Endothelial cell of umbilical vein (primary cell): ENCODE data around the gene METTL26. TPM values are rescaled to one million over a fixed set of nuclear protein-coding genes. Genes with fewer than 3 reads are reported as not detected.

Source experiments
- BruUV-seq: library from RNA; stranded (reverse); fragments of 400-500 nt; replicated peaks from 2 replicates; lab custom pipeline; 2021; lab: Mats Ljungman, UMichigan
- CTCF ChIA-PET: fragments of 300-600, 350-600 bp; sonication (Branson Sonifier 250); formaldehyde crosslinking; loops from one replicate; lab custom pipeline; 2021; ENCODE audit warnings: antibody characterized with exemption, inconsistent platforms; lab: Charles Lee
- POLR2A ChIA-PET: fragments of 300-600, 350-600 bp; sonication (Branson Sonifier 250); formaldehyde crosslinking; loops from one replicate; lab custom pipeline; 2021; ENCODE audit warnings: antibody characterized with exemption, inconsistent platforms; lab: Charles Lee
- DNase-seq: peaks from one replicate; pipeline ENCODE4 v3.0.0-alpha.2; 2011; ENCODE audit warnings: low read depth, low spot score
- FAIRE-seq: peaks from 2 replicates; lab custom pipeline; 2011; peaks lifted over from hg19 to GRCh38; lab: Jason Lieb, UNC
- H2AFZ ChIP-seq: 2 replicates; pipeline ENCODE4 v1.6.0; 2012; ENCODE audit warnings: low read depth, low read length, control low read depth, inconsistent platforms
- H3K27ac ChIP-seq: 2 replicates; pipeline ENCODE4 v1.5.1; 2011; ENCODE audit warnings: low read depth, mild to moderate bottlenecking, control low read depth, low read length, moderate library complexity; ENCODE audit not compliant: insufficient read depth
- H3K27me3 ChIP-seq, 2 experiments: 2 replicates each; pipeline versions ENCODE4 v1.6.0 to v1.6.1; 2011; ENCODE audit warnings: low read length in 2 of 2, mixed read lengths in 1 of 2; ENCODE audit not compliant: control insufficient read depth in 2 of 2, insufficient read depth in 2 of 2
- H3K36me3 ChIP-seq, 2 experiments: 2 replicates in 1 of 2; 3 replicates in 1 of 2; pipeline ENCODE4 v1.5.1; 2011; ENCODE audit warnings: low read length in 2 of 2, mild to moderate bottlenecking in 1 of 2, moderate library complexity in 1 of 2; ENCODE audit not compliant: control insufficient read depth in 2 of 2, insufficient read depth in 2 of 2; ENCODE audit errors: extremely low read depth in 1 of 2
- H3K4me1 ChIP-seq: 3 replicates; pipeline ENCODE4 v1.5.1; 2011; ENCODE audit warnings: mild to moderate bottlenecking, low read length; ENCODE audit not compliant: control insufficient read depth, insufficient read depth; ENCODE audit errors: extremely low read depth
- H3K4me2 ChIP-seq: 2 replicates; pipeline ENCODE4 v1.6.1; 2011; ENCODE audit warnings: low read length, control low read depth, mixed read lengths; ENCODE audit not compliant: insufficient read depth
- H3K4me3 ChIP-seq, 3 experiments: fragments of 200-600 bp in 1 of 3; sonication (generic), shearing (Covaris generic) in 1 of 3; replicated peaks in 1 of 3; 2 replicates each; pipeline ENCODE4 v1.5.1; 2011 to 2016; ENCODE audit warnings: control low read depth in 3 of 3, low read length in 3 of 3, mild to moderate bottlenecking in 2 of 3, inconsistent platforms in 1 of 3, low read depth in 1 of 3, moderate library complexity in 1 of 3; ENCODE audit not compliant: insufficient read depth in 1 of 3
- H3K79me2 ChIP-seq: 2 replicates; pipeline ENCODE4 v1.6.0; 2012; ENCODE audit warnings: low read length, inconsistent platforms; ENCODE audit not compliant: control insufficient read depth, insufficient read depth
- H3K9ac ChIP-seq: replicated peaks from 2 replicates; pipeline ENCODE3; 2011; ENCODE audit warnings: low read length, control low read depth; ENCODE audit not compliant: insufficient read depth; ENCODE audit errors: extremely low read depth
- H3K9me1 ChIP-seq: replicated peaks from 3 replicates; pipeline ENCODE4 v1.6.0; 2011; ENCODE audit warnings: mild to moderate bottlenecking, low read length; ENCODE audit not compliant: control insufficient read depth, insufficient read depth; ENCODE audit errors: extremely low read depth
- H3K9me3 ChIP-seq: replicated peaks from 2 replicates; pipeline ENCODE4 v1.5.1; 2012; ENCODE audit warnings: low read length, inconsistent platforms; ENCODE audit not compliant: control insufficient read depth, insufficient read depth
- H4K20me1 ChIP-seq: replicated peaks from 2 replicates; pipeline ENCODE3; 2011; ENCODE audit warnings: mild to moderate bottlenecking, low read length; ENCODE audit not compliant: control insufficient read depth, insufficient read depth; ENCODE audit errors: extremely low read depth
- EZH2 ChIP-seq: IDR thresholded peaks from 2 replicates; pipeline ENCODE4 v1.6.1; 2012; ENCODE audit warnings: borderline replicate concordance, low read depth, mild to moderate bottlenecking, moderate library complexity, low read length, inconsistent platforms; ENCODE audit not compliant: severe bottlenecking
- FOS ChIP-seq: IDR thresholded peaks from 2 replicates; pipeline ENCODE4 v1.6.1; 2011; ENCODE audit warnings: mild to moderate bottlenecking, low read length, moderate library complexity, borderline replicate concordance; ENCODE audit not compliant: insufficient read depth
- GATA2 ChIP-seq: IDR thresholded peaks from 2 replicates; pipeline ENCODE4 v1.7.0; 2011; ENCODE audit warnings: low read depth, mild to moderate bottlenecking, moderate library complexity, mixed read lengths, low read length; ENCODE audit not compliant: insufficient read length, insufficient read depth
- JUN ChIP-seq: IDR thresholded peaks from 2 replicates; pipeline ENCODE4 v1.6.1; 2011; ENCODE audit warnings: borderline replicate concordance, low read depth; ENCODE audit not compliant: insufficient read length, insufficient read depth
- MYC ChIP-seq: IDR thresholded peaks from one replicate; pipeline ENCODE4 v1.6.1; 2011; ENCODE audit warnings: mild to moderate bottlenecking, low read depth, low read length
- POLR2A ChIP-seq: IDR thresholded peaks from 2 replicates; pipeline ENCODE4 v1.6.1; 2012; ENCODE audit warnings: low read depth, mild to moderate bottlenecking, control low read depth, low read length
- POLR2AphosphoS5 ChIP-seq: IDR thresholded peaks from 2 replicates; pipeline ENCODE4 v1.6.1; 2012; ENCODE audit warnings: low read depth, mild to moderate bottlenecking, control low read depth, low read length, moderate library complexity; ENCODE audit not compliant: insufficient read depth
- dilution Hi-C: fragments of 300-500 bp; cut with MboI; formaldehyde crosslinking; loops from one replicate; pipeline ENCODE4 v1.15.0; 2019; ENCODE audit warnings: low sequenced_read_pairs; ENCODE audit not compliant: extremely low pct_ligation_motif_present
- intact Hi-C: fragments of 100-400 bp; cut with micrococcal nuclease; formaldehyde crosslinking; loops from one replicate; pipeline ENCODE4 v1.10.0; 2022
- polyA plus RNA-seq, 4 experiments: library from polyadenylated mRNA; depleted of rRNA in 3 of 4; stranded (reverse) in 3 of 4; unstranded in 1 of 4; fragments of >200 nt; gene quantifications; 2 replicates each; pipeline versions ENCODE4 v1.2.1 to v1.2.3, GENCODE V29; 2011 to 2012; ENCODE audit warnings: missing spikeins in 1 of 4
- total RNA-seq: library from RNA; stranded (reverse); gene quantifications from 2 replicates; pipeline ENCODE4 v1.2.3, GENCODE V29; 2021
- TF ChIP-seq, protein P1 (sequence below): IDR thresholded peaks from 2 replicates; pipeline ENCODE4 v1.6.1; 2011; ENCODE audit not compliant: insufficient read depth, insufficient read length
- TF ChIP-seq, protein P2 (sequence below), 2 donors: IDR thresholded peaks; 1 replicate in 1 of 2; 2 replicates in 1 of 2; pipeline ENCODE4 v1.5.1; 2011; ENCODE audit warnings: low read length in 2 of 2, mild to moderate bottlenecking in 2 of 2, moderate library complexity in 2 of 2, control low read depth in 1 of 2, inconsistent platforms in 1 of 2, low read depth in 1 of 2; ENCODE audit not compliant: insufficient read depth in 1 of 2; ENCODE audit errors: extremely low read depth in 1 of 2

METTL26 gene
- total and polyA plus RNA-seq, 2 donors (not counting 3 experiments of a cell fraction or from before 2014, with no cell fraction given): 114 to 138 TPM

- intact Hi-C loops: no loop called here
- Histone ChIP-seq H3K27ac (no peak overlapping the region), H3K4me3 (no peak overlapping the region), H3K79me2 (no peaks in the 10 kb centered on the region), H3K9me3 (no peaks in the 10 kb centered on the region), H3K9me1 (no peaks in the 10 kb centered on the region), H4K20me1 (no peaks in the 10 kb centered on the region), H3K36me3 (peaks cover 0 to 4% of the 10 kb centered on the region in 2 experiments), H3K27me3 (no peaks in the 10 kb centered on the region), H3K4me2 (no peak overlapping the region), H2AFZ (no peak overlapping the region), H3K4me1 (no peaks in the 10 kb centered on the region), H3K9ac (no peak overlapping the region)
- no TSS peak for BruUV-seq
- FAIRE-seq: no peak
- ChIA-PET CTCF (interaction anchor here (1.0 kb wide), 1 partner anchor 14 kb away, joined by 4 read pairs; the partner anchor contains the start of gene RHOT2), POLR2A (interaction anchor here (0.7 kb wide), 1 partner anchor 76 kb away, joined by 6 read pairs; no protein-coding TSS in a partner anchor)
- TF ChIP-seq JUN (no peak), POLR2AphosphoS5 (no peak)
- TF ChIP-seq, protein P1, sequence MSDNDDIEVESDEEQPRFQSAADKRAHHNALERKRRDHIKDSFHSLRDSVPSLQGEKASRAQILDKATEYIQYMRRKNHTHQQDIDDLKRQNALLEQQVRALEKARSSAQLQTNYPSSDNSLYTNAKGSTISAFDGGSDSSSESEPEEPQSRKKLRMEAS: no peak
- no peak for DNase-seq
- dilution Hi-C loops: no loop called here
Measured at GRCh38 chr16:654034-654433, 17.9 kb upstream of the METTL26 start.

GRCh38 chr16:652454-653305, 16.6 kb upstream of the METTL26 start:
- no peak overlapping the region for H3K27ac ChIP-seq
- FAIRE-seq (no peak), DNase-seq (no peak)
- H2AFZ ChIP-seq: no peak overlapping the region
- dilution Hi-C loops: no loop called here
- TF ChIP-seq, protein P2, sequence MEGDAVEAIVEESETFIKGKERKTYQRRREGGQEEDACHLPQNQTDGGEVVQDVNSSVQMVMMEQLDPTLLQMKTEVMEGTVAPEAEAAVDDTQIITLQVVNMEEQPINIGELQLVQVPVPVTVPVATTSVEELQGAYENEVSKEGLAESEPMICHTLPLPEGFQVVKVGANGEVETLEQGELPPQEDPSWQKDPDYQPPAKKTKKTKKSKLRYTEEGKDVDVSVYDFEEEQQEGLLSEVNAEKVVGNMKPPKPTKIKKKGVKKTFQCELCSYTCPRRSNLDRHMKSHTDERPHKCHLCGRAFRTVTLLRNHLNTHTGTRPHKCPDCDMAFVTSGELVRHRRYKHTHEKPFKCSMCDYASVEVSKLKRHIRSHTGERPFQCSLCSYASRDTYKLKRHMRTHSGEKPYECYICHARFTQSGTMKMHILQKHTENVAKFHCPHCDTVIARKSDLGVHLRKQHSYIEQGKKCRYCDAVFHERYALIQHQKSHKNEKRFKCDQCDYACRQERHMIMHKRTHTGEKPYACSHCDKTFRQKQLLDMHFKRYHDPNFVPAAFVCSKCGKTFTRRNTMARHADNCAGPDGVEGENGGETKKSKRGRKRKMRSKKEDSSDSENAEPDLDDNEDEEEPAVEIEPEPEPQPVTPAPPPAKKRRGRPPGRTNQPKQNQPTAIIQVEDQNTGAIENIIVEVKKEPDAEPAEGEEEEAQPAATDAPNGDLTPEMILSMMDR (IDR thresholded peaks at IDR 0.05; ENCODE audit: extremely low read depth in 1 of 2, insufficient read depth in 1 of 2, low read depth in 1 of 2, low read length in 2 of 2): no peak
- TF ChIP-seq, protein P1: no peak
- TF ChIP-seq FOS: no peak
- TF ChIP-seq POLR2A: no peak
- TF ChIP-seq GATA2: no peak
- TF ChIP-seq MYC: no peak
- TF ChIP-seq JUN: no peak
- TF ChIP-seq EZH2: no peak
- no peak for TF ChIP-seq POLR2AphosphoS5
- no peaks in the 10 kb centered on the region for H3K9me1 ChIP-seq
- H3K27me3 ChIP-seq: no peaks in the 10 kb centered on the region
- no peaks in the 10 kb centered on the region for H4K20me1 ChIP-seq
- H3K36me3 ChIP-seq: peaks cover 0 to 2% of the 10 kb centered on the region in 2 experiments
- H3K4me1 ChIP-seq: peaks cover 8% of the 10 kb centered on the region
- CTCF ChIA-PET: interaction anchor here (0.6 to 3.0 kb wide), 3 partner anchors 8 to 251 kb away, joined by 3 to 16 read pairs (median 4); partner anchors contain the start of genes DECR2 and RHOT2
- BruUV-seq: no TSS peak
- no peak overlapping the region for H3K4me2 ChIP-seq
- H3K4me3 ChIP-seq: no peak overlapping the region
- no peaks in the 10 kb centered on the region for H3K9me3 ChIP-seq
- POLR2A ChIA-PET: no interaction called here
- intact Hi-C loops: no loop called here
- H3K79me2 ChIP-seq: no peaks in the 10 kb centered on the region
- no peak overlapping the region for H3K9ac ChIP-seq
